COLO829 (cell line): ENCODE data around the gene HOXD10.

Experiments used
- DNase-seq: peaks from one replicate; pipeline ENCODE4 v3.0.0; 2012; ENCODE audit warnings: low spot score

The HOXD10 gene

GRCh38 chr2:176107731-176108181 lies 8.8 kb upstream of the HOXD10 start:
- no peak for DNase-seq

DNA sequence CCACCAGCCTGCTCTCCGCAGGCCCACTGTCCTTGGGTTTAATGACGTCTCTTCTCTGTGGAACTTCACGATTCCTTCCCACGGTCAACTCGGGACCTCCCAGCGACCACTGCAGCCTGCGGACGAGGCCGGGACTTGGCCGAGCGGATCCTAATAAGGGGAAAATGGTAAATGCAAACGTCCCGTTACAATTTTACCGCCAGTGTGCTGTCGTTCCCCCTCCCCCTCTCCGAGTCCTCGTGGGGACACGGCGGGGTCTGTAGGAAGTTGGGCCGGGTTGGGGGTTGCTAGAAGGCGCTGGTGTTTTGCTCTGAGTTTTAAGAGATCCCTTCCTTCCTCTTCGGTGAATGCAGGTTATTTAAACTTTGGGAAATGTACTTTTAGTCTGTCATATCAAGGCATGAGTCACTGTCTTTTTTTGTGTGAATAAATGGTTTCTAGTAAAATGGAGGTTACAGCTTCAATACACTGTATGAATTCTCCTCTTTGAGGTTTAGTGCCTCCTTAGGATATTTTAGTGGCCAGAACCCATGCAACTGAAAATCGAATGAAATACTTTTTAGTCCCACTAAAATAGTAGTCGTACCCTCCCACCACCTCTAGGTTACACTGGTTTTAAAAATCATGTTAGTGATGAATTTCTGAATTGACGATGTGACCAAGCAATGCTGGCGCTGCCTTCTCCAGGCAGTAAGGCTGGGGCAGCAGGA lies 7.2 kb upstream of the HOXD10 start:
- DNase-seq = no peak

DNA sequence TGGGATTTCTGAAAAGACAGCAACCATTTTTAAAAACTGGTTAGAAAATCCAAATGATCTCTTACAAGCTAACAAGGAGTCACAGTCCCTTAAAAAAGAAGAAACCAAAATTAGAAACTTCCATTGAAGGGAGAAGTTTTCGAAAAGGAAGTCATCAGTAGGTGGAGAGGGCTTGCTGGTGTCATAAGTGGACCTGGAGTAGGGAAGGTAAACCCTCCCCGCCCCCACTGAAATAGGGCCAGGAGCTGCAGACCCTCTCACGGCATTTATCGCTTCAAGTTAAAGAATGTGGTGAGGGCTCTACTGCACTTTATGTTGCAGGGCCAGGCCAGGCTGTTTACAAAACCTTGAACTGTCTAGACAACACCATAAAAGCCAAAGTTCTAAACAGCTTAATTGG lies 6.6 kb upstream of the HOXD10 start:
- no peak for DNase-seq

DNA sequence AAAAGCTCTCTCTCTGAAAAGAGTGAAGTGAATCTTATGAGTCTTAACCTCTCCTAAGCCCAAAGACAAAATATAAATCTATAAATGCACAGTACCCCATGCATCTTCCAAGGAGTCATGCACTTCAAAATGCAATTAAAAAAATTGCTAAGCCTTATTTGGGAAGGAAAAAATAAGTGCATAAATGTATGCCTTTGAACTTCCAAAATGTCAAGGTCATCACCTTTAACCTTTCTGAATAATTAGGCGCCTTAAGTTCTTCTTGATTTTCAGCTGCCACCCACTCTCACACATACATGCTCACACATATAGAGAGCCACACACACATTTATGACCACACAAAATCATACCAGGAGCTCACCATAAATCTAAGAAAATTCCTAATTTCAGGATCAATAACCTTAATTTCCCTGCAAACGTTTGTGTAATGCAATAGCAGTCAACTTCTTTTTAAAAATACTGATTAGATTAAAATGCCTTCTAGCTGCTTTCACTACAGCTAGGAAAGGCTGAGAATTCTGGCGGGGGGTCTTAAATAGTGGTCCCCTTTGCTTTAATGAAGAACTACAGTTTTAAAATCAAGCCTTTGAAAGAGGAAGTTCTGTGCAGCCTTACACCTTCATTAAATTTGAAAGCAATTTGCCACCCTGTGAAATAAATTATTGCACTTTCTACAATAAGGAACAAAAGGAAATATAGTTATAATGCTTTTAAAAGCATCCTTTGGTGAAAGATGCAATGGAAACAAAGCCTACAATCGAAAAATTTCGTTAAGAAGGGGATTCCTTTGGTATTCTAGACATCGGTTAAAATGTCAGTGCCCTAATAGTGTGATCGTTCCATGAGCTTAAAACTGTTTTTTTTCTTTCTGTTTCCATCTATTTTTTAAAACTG lies 5.9 kb upstream of the HOXD10 start:
- DNase-seq = no peak

GRCh38 chr2:176111309-176111663 lies 5.3 kb upstream of the HOXD10 start:
- peak; percentile 80 for DNase-seq

GRCh38 chr2:176111846-176112374 lies 4.7 kb upstream of the HOXD10 start:
- DNase-seq = no peak

DNA sequence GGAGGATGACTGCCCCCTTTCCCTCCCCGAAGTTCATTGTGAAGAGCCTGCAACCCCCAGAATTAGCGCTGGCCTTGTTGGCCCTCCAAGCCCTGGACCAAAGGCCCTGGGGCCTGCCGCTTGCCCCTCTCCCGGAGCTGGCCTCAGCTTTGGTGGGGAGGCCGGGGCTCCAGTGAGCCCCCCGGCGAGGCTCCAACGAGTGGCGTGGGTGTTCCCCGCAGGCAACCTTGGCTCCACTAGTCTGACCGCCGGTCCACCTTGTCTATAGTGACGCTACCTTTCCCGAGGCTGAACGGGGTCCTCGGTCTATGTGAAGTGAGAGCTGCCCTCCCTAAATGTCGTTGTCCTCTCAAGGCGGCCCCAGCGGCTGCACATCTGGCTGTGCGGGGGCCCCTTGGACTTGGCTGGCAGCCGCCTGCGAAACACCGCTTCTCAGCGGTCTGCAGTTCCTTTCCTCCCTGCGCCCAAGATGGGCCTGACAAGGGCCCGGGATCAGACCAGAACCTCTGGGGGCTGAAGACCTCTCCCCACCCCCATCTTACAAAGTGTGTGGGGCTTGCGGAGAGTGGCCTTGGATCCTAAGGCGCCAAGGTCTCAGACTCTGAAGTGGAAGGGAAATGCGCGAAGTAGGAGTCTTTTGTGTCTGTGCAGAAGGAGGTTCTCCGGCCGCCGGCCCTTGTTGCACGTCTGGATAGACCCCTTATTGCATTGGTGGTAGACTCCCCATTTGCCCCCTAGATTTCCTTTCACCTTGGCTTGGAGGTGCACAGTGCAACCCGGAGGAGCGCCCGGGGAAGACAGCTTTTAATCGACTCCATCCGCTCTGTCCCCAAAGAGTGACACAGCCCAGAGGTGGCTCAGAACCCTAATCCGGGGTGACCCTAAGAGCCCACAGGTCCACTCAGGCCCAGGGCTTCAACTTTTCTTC lies 3.9 kb upstream of the HOXD10 start:
- DNase-seq = no peak

DNA sequence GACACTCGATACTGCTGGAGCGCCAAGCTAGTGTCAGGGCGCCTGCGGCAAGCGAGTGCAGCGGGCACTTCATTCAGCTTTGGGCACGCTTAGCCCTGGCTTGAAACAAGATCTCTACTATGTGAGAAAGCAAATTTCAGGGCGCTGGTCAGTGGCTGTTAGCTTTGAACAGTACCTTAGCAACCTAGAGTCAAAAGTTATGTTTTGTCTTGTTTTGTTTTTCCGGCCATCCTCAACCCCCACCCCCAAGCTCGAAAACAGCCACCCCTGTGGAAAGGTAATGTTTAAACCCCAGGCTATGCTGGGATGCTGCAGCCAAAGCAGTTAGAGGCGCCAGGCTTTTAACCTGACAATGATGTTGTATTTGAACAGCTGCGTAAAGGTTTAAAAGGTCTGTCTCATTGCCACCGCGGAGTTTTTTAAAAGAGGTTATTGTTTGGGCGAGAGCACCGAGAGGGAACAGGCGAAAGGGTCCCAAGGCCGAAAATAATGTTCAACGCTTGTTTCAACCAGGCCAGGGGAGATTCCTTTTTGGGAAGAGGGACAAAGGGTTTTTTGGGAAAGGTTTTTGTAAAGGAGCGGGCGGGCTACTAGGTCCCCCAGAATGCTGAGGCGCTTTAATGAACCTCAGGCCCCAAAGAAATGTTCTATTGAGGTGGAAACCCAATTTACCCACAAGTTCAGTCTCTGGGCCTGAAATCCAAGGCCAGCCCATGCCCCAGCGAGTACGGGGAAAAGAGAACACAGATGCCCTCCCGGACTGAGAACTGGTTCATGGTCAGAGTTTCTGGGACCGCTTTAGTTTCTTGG lies 2.3 kb upstream of the HOXD10 start:
- no peak for DNase-seq

DNA sequence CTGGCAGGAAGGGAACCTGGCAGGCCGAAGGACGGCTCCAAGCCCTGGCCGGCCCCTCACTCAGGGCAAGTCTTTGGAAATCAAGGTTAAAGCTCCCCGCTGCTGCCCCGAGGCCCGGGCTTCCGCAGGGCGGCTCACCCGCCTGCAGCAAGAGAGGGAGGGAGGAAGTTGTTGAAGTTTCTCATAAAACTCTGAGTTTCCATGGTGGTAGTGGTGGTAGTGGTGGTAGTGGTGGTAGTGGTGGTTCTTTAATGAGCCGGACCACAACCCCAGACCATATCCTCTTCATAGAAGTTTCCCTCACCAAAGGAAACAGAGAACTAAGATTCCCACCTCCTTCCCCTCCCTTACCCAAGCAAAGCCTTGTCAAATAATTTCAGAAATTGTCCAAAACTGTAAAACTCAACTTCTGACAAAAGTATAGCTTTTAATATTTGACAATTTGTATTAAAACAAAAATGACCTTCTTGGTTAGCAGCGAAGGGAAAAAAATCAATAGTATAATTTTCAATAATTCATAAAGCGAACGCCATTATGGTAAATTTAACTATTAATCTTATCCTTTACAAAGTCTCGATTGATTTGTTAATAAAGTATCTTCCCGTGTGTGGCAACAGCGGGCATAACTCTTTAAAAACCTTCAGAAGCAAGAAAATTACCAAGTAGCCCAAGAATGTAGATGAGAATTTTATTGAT lies 1.5 kb upstream of the HOXD10 start:
- no peak for DNase-seq

DNA sequence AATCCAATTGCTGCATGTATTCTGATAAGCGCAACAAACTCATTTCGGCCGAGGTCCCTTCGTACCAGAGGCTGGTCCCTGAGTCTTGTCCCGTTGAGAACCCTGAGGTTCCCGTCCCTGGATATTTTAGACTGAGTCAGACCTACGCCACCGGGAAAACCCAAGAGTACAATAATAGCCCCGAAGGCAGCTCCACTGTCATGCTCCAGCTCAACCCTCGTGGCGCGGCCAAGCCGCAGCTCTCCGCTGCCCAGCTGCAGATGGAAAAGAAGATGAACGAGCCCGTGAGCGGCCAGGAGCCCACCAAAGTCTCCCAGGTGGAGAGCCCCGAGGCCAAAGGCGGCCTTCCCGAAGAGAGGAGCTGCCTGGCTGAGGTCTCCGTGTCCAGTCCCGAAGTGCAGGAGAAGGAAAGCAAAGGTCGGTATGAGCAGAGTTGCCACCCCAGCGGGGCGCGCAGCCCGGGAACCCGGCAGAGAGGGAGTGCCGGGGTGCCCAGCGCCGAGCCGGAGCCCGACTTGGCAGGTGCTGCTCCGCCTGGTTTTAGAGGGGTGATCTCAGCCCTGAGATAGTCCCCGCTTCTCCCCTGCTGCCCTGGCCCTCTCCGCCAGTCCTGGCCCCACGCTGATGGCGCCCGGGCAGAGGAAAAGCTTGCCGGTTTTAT lies 714 bp downstream of the HOXD10 start:
- DNase-seq = no peak

DNA sequence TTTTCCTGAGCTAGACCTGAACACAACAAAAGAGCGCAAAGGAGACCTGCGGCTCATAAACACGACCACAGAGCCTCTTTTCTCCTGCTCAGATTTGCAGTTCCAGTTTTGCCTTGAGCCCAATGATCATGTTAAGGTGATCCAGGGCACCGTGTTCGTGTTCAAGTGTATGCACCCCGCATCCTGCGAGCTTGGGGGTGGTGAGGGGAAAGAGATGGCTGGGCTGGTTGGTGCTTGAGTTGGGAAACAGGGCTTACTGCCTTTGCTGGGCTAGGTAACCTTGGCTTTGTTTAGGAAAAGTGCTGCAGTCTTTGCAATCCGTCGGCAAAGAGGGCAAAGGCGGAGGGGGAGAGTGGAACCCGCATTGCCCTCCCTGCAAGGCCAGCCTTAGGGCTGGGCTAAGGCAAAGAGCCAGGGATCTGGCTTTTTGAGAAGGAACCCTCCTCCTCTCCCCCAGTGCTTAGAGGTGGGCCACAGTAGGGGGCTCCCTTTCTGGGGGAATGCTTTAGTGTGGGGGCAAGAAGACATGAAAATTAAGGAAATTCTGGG lies 1.3 kb downstream of the HOXD10 start:
- no peak for DNase-seq

- DNase-seq = peak; percentile 72
These were observed 2.2 kb downstream of the HOXD10 start for GRCh38 chr2:176118601-176119339.

GRCh38 chr2:176120364-176121189 lies 4.0 kb downstream of the HOXD10 start:
- DNase-seq = no peak

DNA sequence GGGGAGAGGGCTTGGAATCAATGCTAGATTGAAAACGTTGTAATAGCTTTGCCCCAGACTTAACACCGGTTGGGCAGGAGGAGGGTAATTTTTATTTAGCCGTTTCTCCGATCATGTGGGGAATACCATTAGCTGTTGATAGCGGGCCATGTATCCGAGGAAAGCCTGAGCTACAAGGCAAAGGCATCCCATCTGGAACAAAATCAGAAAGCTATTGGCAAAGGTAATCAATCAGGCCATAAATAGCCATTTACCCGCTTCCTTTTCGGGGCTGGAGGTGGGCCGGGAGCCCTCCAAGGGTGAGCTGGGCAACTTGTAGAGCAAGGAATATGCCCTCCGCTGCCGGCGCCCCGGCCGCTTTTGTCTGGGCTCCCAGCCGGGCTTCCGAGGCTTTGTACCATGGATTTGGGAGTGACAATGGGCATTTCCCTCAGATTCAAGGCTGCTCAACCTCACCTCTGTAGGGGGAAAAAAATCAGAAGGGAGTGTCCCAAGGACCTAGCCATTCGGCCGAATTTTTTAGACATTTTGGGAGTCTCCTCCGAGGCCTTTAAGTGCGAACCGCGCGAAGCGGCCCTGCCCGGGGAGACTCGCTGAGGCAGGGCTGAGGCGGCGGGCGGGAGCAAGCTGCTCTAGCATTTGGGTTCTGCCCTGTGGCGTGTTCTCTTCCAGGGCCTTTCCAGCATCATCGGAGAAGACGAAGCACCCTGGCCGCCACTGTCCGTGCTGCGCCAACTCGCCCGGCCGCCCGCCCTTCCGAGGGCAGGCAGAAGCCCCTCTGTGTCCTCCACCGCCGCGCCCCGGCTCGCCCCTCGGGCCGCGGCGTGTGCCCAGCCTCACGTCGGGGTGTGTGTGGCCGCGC lies 4.8 kb downstream of the HOXD10 start:
- no peak for DNase-seq

DNA sequence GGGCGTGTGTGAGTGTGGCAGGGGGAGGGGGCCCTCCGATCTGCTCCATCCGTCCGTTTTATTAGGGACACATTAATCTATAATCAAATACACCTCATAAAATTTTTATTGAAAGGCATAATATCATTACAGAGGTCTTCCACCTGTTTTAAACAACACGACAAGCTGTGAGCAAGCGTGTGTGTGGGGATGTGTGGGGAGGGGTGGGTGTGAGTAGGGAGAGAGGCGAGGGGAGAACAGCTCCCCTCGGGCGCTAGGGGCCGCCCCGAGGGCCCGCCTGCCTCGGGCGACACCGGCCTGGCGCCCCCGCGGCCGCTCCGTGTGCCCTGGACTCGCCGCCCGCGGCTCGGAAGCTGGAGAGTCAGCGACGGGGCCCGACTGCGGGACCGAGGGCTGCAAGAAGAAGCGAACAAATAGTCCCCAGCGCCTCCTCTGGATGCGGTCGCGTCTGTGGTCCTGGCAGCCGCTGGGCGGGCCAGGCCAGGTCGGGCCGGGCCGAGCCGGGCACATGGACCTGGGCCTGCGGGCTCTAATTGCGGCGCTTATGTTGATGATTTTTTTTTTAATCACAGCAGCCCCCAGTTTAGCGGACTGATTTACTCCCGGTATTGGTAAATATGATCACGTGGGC lies 5.6 kb downstream of the HOXD10 start:
- DNase-seq = no peak

- DNase-seq = peak; percentile 63
These were observed 6.3 kb downstream of the HOXD10 start, which contains the start of gene HOXD9 for GRCh38 chr2:176122683-176123410. TSS of gene HOXD9 (plus strand) at chr2:176122719. CDS start at chr2:176122769, 50 bp downstream.
